Activated naive CD8-positive, alpha-beta T cell (primary cell): ENCODE measurements around the gene UBL7.

Source experiments
- H3K27ac Mint-ChIP-seq: one replicate; pipeline ENCODE4 v1.8.0; 2021; ENCODE audit warnings: mixed read lengths
- H3K27me3 Mint-ChIP-seq: one replicate; pipeline ENCODE4 v1.8.0; 2021; ENCODE audit warnings: mixed read lengths
- H3K36me3 Mint-ChIP-seq: one replicate; pipeline ENCODE4 v1.8.0; 2021; ENCODE audit warnings: mixed read lengths
- H3K4me1 Mint-ChIP-seq: one replicate; pipeline ENCODE4 v1.8.0; 2021; ENCODE audit warnings: low read depth, mixed read lengths
- H3K4me3 Mint-ChIP-seq: one replicate; pipeline ENCODE4 v1.8.0; 2021; ENCODE audit warnings: mild to moderate bottlenecking, mixed read lengths
- H3K9me3 Mint-ChIP-seq: one replicate; pipeline ENCODE4 v1.8.0; 2021; ENCODE audit warnings: low read depth, mixed read lengths

Gene UBL7, protein sequence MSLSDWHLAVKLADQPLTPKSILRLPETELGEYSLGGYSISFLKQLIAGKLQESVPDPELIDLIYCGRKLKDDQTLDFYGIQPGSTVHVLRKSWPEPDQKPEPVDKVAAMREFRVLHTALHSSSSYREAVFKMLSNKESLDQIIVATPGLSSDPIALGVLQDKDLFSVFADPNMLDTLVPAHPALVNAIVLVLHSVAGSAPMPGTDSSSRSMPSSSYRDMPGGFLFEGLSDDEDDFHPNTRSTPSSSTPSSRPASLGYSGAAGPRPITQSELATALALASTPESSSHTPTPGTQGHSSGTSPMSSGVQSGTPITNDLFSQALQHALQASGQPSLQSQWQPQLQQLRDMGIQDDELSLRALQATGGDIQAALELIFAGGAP

DNA sequence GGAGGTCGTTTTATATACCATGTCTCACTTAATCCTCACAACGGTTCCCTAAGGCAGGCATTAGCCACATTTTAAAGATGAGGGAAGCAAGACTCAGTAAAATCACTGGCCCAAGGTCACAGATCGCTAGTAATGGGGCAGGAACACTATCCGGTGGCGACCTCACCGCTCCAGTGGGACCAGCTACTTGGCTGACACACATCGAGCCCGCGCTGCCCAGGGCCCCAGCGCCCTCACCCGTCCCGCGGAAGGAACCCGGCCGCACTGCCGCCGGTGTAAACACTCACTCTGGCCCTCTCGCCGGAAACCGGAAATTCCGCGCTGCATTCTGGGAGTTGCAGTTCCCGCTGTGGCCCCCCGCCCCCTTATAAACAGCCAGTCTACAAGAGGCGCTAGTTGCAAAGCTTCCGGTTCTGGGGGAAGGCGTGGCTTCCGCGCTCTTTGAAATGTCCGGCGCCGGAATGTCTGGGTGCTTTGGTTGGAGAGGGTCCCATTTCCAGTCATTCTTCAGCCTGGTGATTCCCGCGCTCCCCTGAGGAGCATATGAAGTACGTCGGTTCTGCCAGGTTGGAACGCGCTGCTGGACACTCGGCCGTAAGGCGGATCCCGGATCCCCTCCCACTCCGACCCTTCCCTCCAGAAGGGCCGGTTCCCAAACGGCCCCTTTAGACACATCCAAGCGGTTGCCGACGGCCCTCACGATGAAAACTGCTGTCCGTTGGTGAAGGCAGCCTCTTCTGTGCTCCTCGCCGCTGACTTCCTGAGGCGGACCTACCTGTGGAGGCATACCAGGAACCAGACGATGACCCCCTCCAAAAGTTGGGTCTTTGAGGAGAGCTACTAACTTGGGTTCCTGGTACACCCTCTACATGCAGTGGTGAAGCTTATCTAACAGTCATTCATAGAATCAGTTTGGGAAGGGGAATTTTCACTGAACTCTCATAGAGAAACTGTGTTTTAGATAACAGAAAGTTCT, at the start of gene UBL7:
UBL7 (minus strand) TSS at position 290 of the 976 bp plus-strand sequence. CDS start 2,293 bp downstream, outside the sequence.
- Mint-ChIP-seq H3K9me3 (no peaks in the 10 kb centered on the region), H3K27ac (peak within 1 kb of the TSS; percentile 96), H3K4me1 (peaks cover 49% of the 10 kb centered on the region), H3K36me3 (peaks cover 7% of the 10 kb centered on the region), H3K4me3 (peak within 1 kb of the TSS; percentile 97), H3K27me3 (no peaks in the 10 kb centered on the region)

DNA sequence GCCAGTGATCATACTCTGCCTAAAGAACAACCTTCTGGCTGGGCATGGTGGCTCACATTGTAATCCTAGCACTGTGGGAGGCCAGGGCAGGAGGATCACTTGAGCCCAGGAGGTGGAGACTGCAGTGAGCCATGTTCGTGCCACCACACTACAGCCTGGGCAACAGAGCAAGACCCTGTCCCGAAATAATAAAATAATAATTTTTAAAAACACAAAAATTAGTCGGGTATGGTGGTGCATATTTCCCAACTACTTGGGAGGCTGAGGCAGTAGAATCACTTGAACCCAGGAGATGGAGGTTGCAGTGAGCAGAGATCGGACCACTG, 45.5 kb upstream of the UBL7 start:
- H3K4me1 Mint-ChIP-seq = no peaks in the 10 kb centered on the region
- H3K27me3 Mint-ChIP-seq = no peaks in the 10 kb centered on the region
- no peak overlapping the region for H3K4me3 Mint-ChIP-seq
- H3K36me3 Mint-ChIP-seq = peaks cover 10% of the 10 kb centered on the region
- H3K27ac Mint-ChIP-seq = no peak overlapping the region
- no peaks in the 10 kb centered on the region for H3K9me3 Mint-ChIP-seq

DNA sequence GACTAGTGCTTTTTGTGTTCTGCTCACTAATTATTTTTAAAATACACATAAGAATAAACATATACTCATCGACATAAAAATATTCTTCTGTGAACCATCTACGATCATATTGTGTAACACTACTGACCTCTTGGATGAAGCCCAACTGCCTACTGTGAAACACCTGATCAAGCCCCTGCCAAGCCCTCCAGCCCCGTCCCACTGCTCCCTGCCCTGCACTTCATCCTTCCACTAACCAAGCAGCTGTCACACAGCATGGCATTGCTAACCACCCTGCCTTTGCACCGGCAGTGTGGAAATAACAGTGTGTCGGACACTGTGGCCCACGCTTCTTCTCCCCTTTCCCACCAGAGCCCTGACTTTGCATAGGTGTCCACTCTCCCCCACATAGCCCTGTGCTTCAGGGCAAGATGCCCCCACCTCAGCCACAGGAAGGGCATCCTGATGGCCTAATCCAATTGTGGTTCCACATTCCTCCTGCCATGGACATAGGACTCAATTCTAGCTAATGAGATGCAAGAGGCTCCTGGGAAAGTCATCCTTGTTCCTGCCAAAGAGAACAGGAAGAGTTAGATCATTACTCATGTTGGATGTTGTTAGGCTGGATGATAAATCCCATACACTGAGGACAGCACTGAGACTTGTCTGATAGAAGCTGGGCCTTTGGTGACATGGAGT, 45.0 kb upstream of the UBL7 start:
- no peak overlapping the region for H3K4me3 Mint-ChIP-seq
- no peak overlapping the region for H3K27ac Mint-ChIP-seq
- H3K27me3 Mint-ChIP-seq = no peaks in the 10 kb centered on the region
- H3K4me1 Mint-ChIP-seq = no peaks in the 10 kb centered on the region
- no peaks in the 10 kb centered on the region for H3K9me3 Mint-ChIP-seq
- peaks cover 10% of the 10 kb centered on the region for H3K36me3 Mint-ChIP-seq

DNA sequence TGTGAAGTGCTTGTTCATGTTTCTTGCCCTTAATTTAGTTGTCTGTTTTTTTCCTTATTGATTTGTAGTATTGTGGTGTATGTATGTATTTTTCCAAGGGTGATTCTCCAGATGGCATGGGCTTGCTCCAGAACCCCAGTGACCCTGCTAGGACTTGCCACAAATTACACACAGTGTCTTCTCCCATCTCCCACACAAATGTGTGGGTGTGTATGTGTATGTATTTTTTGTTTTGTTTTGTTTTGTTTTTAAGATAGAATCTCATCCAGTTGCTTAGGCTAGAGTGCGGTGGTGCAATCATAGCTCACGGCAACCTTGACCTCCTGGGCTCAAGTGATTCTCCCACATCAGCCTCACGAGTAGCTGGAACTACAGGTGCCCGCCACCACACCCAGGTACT, 43.9 kb upstream of the UBL7 start:
- Mint-ChIP-seq H3K36me3 (peaks cover 10% of the 10 kb centered on the region), H3K9me3 (no peaks in the 10 kb centered on the region), H3K27ac (no peak overlapping the region), H3K4me3 (no peak overlapping the region), H3K27me3 (no peaks in the 10 kb centered on the region), H3K4me1 (no peaks in the 10 kb centered on the region)

DNA sequence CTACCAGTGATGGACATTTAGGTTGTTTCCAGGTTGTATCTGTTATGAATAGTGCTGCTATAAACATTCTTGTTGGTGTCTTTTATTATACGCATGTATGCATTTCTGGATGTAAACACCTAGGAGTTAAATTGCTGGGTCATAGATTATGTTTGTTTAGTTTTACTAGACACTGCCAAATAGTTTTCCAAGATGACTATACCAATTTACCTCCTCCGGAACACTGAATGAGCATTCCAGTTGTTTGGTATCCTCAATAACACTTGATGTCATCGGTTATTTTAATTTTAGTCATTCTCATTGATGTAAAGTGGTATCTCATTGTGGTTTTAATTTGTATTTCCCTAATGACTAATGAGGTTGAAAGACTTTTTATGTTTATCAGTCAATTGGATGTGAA, 43.5 kb upstream of the UBL7 start:
- H3K27me3 Mint-ChIP-seq = no peaks in the 10 kb centered on the region
- H3K4me1 Mint-ChIP-seq = no peaks in the 10 kb centered on the region
- no peaks in the 10 kb centered on the region for H3K9me3 Mint-ChIP-seq
- H3K4me3 Mint-ChIP-seq = no peak overlapping the region
- H3K27ac Mint-ChIP-seq = no peak overlapping the region
- H3K36me3 Mint-ChIP-seq = peaks cover 10% of the 10 kb centered on the region

DNA sequence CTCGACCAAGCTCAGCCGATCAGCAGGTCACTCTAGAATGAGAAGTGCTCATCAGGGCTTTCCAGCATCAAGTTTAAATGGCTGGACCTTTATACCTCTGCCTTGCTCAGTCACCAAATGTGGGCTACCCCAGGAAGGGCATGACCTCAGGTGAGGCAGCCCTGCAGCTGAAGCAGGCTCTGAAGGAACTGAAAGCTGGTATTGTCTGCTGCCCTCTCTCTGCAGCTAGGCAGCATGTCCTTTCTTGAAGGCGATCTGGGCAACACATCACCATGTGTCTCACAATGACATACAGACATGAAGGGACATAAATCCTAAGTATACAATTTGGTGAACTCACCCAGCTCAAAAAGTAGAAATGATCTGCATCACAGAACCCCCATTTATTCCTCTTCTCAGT, 41.3 kb upstream of the UBL7 start:
- peaks cover 10% of the 10 kb centered on the region for H3K36me3 Mint-ChIP-seq
- no peaks in the 10 kb centered on the region for H3K9me3 Mint-ChIP-seq
- no peak overlapping the region for H3K27ac Mint-ChIP-seq
- H3K4me1 Mint-ChIP-seq = no peaks in the 10 kb centered on the region
- no peak overlapping the region for H3K4me3 Mint-ChIP-seq
- H3K27me3 Mint-ChIP-seq = no peaks in the 10 kb centered on the region

DNA sequence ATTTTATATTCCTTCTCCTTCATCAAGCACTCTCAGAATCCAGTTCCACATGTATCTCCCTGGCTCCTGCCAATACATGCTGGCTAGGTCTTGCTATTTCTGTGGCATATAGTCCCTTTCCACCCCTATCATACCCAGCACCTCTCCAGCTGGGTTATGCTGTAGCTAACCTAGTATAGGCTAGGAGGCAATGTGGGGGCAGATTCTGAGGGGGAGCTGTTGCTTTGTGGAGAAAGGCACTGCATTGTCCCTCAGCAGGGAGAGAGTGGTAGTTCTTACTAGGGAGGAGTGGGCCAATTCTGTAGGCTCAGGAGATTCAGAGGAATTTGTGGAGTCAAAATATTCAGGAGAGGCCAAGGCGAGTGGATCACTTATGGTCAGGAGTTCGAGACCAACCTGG, 39.4 kb upstream of the UBL7 start:
- H3K27ac Mint-ChIP-seq = no peak overlapping the region
- peaks cover 10% of the 10 kb centered on the region for H3K36me3 Mint-ChIP-seq
- no peaks in the 10 kb centered on the region for H3K4me1 Mint-ChIP-seq
- H3K9me3 Mint-ChIP-seq = no peaks in the 10 kb centered on the region
- no peak overlapping the region for H3K4me3 Mint-ChIP-seq
- H3K27me3 Mint-ChIP-seq = no peaks in the 10 kb centered on the region

DNA sequence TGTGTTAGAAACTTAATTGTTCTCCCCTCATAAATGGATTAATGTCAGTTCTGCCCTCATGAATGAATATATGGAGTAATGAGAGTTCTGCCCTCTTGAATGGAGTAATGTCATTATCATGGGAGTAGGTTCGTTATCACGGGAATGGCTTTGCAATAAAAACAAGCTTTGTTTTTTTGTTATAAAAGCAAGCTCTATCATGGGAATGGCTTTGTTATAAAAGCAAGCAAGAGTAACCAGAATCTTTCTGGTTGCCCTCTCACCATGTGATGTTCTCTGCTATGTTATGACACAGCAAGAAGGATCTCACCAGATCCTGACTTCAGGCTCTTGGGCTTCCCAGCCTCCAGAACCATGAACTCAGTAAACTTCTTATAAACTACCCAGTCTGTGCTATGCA, 38.4 kb upstream of the UBL7 start:
- Mint-ChIP-seq H3K9me3 (no peaks in the 10 kb centered on the region), H3K27me3 (no peaks in the 10 kb centered on the region), H3K4me1 (no peaks in the 10 kb centered on the region), H3K27ac (no peak overlapping the region), H3K4me3 (no peak overlapping the region), H3K36me3 (peaks cover 10% of the 10 kb centered on the region)

DNA sequence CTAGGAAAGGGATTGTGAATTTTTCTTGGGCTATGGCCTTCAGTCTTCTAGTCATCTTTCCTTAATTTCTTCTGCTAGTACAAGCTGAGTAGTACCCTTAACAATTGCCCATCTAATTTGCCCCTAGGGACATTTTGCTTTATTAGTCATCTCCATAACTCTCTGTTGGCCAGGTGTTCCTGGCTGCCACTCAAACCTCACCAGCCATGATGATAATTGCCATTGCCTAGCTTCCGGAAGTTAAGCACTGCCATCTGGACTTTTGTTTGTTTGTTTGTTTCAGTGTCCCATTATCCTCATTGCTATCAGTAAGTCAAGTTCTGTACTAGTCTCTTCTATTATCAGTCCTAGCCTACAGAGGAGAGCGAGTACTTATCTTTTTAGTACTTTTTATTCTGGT, 36.6 kb upstream of the UBL7 start:
- no peaks in the 10 kb centered on the region for H3K9me3 Mint-ChIP-seq
- no peak overlapping the region for H3K27ac Mint-ChIP-seq
- no peaks in the 10 kb centered on the region for H3K4me1 Mint-ChIP-seq
- no peak overlapping the region for H3K4me3 Mint-ChIP-seq
- no peaks in the 10 kb centered on the region for H3K27me3 Mint-ChIP-seq
- H3K36me3 Mint-ChIP-seq = peaks cover 5% of the 10 kb centered on the region

DNA sequence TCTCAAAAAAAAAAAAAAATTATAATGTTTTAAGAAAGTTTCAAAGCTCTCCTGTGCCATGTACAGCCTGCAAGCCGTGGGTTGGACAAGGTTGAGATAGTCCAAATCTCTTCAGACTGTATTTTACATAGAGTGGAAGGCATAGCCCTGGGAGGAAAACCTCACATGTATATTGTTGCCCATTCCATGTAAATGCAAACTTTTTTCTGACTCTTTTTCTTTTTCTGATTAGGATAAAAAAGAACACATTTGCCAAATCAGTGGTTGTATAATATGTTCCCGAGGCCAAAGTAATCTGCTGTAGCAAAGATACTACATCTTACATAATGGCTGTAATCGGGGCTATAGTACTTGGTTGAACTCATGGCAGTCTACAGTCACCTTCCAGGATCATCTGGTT, 35.7 kb upstream of the UBL7 start:
- H3K27ac Mint-ChIP-seq = no peak overlapping the region
- H3K36me3 Mint-ChIP-seq = peaks cover 3% of the 10 kb centered on the region
- H3K4me1 Mint-ChIP-seq = no peaks in the 10 kb centered on the region
- H3K27me3 Mint-ChIP-seq = no peaks in the 10 kb centered on the region
- H3K4me3 Mint-ChIP-seq = no peak overlapping the region
- H3K9me3 Mint-ChIP-seq = no peaks in the 10 kb centered on the region

DNA sequence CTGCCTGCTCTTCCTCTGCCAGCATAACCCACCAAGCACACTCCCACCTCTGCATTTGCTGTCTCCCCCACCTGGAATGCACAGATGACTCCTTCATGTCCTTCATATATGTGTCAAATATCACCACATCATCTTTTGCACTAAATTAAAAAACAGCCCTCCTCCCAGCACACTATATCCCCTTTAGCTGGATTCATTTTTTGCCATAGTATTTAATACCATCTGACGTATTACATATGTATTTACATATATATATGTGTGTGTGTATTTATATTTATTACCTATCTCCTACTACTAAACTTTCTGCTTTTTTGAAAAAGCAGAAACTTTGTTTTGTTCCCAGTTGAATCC, 29.4 kb upstream of the UBL7 start:
- Mint-ChIP-seq H3K4me3 (peak overlapping the region; percentile 84), H3K27ac (peak overlapping the region; percentile 91), H3K36me3 (peaks cover 3% of the 10 kb centered on the region), H3K4me1 (peaks cover 19% of the 10 kb centered on the region), H3K27me3 (no peaks in the 10 kb centered on the region), H3K9me3 (no peaks in the 10 kb centered on the region)

DNA sequence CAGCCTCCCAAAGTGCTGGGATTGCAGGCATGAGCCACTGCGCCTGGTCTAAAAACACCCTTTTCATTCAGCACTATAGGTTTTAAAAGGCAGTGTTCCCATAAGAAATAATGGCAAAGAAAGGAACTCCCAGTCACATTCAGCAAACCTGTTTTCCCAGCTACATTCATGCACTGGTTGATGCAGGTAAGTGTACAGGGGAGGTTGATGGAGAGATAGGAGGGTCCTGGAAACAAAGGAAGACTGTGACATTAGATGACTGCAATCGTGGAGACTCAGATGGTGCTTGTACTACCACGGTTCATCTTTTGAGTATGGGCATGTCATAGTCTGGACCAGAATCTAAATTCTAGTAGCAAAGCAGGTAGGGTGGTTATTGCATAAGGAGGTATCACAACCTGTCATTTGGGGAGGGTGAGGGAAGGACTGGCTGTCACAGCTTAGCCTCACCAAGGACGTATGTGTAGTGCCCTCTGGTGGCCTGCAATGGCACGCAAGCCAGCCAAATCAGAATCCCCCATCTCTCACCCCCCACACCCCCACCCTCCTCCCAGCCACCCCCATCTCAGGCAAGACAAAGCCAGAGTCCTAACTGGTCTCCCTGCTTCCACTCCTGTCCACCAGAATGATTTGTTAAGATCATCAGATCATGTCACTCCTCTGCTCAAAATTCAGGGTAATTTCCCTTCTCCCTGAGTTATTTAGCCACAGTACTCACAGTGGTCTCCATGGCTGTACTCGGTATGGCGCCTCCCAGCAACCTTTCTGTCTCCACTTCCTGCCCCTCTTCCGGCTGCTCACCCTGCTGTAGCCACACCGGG, 28.8 kb upstream of the UBL7 start:
- Mint-ChIP-seq H3K27me3 (no peaks in the 10 kb centered on the region), H3K36me3 (peaks cover 3% of the 10 kb centered on the region), H3K27ac (peak overlapping the region; percentile 91), H3K4me1 (peaks cover 19% of the 10 kb centered on the region), H3K9me3 (no peaks in the 10 kb centered on the region), H3K4me3 (peak overlapping the region; percentile 84)

DNA sequence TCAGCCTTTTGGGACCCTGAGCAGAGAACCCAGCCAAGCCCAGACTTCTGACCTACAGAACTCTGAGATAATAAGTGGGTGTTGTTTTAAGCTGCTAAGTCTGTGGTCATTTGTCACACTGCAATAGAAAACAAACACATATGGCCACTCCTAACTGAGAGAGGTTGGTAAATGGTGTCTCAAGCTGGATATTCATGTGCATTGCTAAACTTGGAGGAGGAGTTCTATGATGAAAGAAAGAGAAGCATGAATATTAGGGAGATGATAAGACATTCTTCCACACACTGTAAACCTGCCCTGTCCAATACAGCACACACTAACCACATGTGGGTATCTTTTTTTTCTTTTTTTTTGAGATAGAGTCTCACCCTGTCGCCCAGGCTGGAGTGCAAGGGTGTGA, 27.8 kb upstream of the UBL7 start:
- Mint-ChIP-seq H3K4me1 (peaks cover 19% of the 10 kb centered on the region), H3K27ac (no peak overlapping the region), H3K36me3 (peaks cover 3% of the 10 kb centered on the region), H3K27me3 (no peaks in the 10 kb centered on the region), H3K9me3 (no peaks in the 10 kb centered on the region), H3K4me3 (no peak overlapping the region)

DNA sequence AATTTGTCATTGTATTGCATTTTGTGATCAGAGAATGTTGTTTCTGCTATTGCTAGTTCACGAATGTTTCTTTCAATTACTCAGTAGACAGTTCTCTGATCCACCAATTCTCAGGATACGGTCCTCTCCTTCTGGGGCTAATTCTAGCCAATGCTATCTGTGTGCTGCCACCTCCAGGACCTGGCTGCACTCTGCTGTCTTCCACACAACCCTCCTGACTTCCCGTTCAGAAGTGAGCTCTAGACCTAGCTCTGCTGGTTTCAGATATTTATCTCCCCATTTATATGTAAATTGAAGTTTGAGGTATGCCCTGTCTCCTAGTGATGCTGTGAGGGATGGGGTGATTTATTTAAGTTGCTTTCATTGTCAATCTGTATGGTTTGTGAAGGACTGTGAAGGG, 21.7 kb upstream of the UBL7 start:
- Mint-ChIP-seq H3K9me3 (no peaks in the 10 kb centered on the region), H3K4me1 (peaks cover 2% of the 10 kb centered on the region), H3K4me3 (no peak overlapping the region), H3K27ac (no peak overlapping the region), H3K27me3 (no peaks in the 10 kb centered on the region), H3K36me3 (peaks cover 6% of the 10 kb centered on the region)
